A673 (cell line): Measurements from ENCODE around the gene WDR26.

ENCODE experiments used
- CTCF ChIP-seq: fragments of 300-800, 200-600 bp; sonication (generic); conservative IDR thresholded peaks from 2 replicates; pipeline ENCODE4 v1.5.1; 2017; ENCODE audit warnings: low read depth, mild to moderate bottlenecking, antibody characterized with exemption, low read length, moderate library complexity, mixed read lengths
- EZH2 ChIP-seq: fragments of 200-600 bp; sonication (generic); IDR thresholded peaks from 2 replicates; pipeline ENCODE4 v1.6.1; 2017; ENCODE audit warnings: borderline replicate concordance, low read depth, mild to moderate bottlenecking, mixed read lengths, antibody characterized with exemption, low read length; ENCODE audit not compliant: poor library complexity, severe bottlenecking

GRCh38 chr1:224380003-224380402 is 54.6 kb downstream of the WDR26 start:
- TF ChIP-seq CTCF (no peak), EZH2 (no peak)
